D341Med (cell line): Measurements from ENCODE around the gene MEGF6.

Source experiments
- DNase-seq: peaks from one replicate; pipeline ENCODE4 v3.0.0; 2012; ENCODE audit warnings: low spot score

MEGF6 gene

DNA sequence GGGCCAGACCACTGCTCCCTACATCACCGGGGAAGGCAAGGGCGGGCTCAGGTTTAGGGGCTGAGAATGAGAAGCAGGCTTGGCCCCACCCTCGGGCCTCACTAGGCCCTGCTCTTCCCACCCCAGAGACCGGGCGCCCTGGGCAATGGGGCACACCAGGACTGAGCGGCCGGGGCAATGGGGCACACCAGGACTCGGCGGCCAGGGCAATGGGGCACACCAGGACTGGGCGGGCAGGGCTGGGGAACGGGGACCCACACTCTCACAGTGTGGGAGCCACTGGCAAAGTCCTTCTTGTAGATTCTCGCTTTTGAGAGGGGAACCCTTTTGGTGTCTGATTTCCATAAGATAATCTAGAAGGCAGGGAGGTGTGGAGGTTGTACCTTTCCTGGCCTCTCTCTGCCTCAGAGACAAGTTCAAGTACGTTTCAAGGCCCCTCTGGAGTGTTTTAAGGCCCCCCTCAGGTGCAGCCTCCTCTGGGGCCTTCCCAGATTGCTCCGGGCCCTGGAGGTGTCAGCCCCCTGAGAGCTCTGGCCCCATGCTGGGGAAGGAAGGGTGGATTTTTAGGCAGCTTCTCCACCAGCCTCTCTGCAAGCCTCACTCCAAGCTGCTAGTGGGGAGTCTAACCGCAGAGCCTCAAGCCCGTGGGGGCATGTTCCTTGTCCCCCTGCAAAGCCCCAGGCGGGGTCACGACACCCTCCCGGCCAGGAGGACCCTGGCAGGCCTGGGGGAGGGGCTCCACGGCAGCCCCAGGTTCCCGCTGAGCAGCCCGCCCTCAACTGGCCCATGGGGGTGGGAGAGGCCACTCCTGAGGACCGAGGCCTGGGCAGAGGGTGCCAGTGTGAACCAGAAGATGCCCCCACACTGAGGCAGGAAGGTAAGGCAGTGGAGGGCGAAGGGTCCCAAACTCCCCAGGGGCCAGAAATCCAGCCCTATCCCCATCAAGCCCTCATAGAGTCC lies 90.6 kb downstream of the MEGF6 start:
- no peak for DNase-seq

GRCh38 chr1:3519301-3519885 lies 91.9 kb downstream of the MEGF6 start:
- DNase-seq: no peak

- DNase-seq: no peak
Measured at GRCh38 chr1:3518756-3519155, 92.6 kb downstream of the MEGF6 start.

GRCh38 chr1:3518256-3518655 lies 93.1 kb downstream of the MEGF6 start:
- DNase-seq: no peak

DNA sequence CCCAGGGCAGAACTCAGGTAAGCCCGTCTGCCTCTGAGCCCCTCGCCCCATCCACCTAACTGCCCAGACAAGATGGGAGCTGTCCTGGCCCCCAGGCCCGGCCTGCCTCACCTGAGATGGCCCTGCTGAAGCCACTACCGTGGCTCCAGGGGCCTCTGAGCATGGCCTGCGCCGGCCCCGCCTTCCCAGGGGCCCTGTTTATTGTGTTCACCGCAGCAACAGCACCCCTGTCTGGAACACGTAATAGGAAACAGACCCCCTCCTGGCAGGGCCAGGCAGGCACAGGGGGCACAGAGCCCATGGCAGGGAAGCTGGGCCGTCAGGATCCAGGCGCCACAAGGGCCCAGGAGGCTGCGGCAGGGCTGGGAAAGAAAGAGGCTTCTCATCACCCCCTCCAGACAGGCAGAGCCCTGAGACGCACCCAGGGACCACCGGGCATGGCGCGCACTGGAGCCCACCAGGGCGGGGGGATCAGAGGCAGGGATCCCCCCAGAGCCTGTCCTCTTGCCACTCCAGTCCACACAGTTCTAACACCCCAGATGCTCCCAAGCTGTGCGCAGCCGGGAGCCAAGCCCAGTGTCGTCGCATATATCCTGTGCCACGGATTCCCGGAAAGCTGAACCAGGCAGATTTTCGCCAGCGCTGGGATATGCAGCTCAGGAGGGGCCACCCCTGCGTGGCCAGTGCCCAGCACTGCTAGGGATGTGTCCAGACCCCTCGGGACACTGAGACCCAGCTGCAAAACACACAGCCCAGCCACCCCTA lies 94.2 kb downstream of the MEGF6 start:
- no peak for DNase-seq

GRCh38 chr1:3516481-3516869 lies 94.8 kb downstream of the MEGF6 start:
- DNase-seq: no peak

- no peak for DNase-seq
Measured at GRCh38 chr1:3515774-3516480, 95.4 kb downstream of the MEGF6 start.

- DNase-seq: no peak
Measured at GRCh38 chr1:3515272-3515671, 96.0 kb downstream of the MEGF6 start.

DNA sequence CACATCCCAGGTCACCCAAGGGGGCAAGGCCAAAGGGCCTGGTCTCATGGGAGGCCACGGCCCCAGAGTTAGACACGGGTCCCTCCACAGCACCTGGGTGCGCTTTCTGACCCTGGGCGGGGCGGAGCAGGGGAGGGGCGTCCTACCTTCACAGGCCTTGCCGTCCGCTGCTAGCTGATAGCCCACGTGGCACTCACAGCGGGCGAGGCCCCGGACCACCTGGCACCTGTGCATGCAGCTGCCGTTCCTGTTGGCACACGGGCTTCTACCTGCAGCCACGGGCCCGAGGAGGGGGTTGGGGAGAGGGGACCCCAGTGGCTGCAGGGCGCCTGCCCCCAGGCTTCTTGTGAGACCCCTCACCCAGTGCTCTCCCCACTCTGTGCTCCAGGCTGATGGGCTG lies 96.9 kb downstream of the MEGF6 start:
- DNase-seq: no peak

DNA sequence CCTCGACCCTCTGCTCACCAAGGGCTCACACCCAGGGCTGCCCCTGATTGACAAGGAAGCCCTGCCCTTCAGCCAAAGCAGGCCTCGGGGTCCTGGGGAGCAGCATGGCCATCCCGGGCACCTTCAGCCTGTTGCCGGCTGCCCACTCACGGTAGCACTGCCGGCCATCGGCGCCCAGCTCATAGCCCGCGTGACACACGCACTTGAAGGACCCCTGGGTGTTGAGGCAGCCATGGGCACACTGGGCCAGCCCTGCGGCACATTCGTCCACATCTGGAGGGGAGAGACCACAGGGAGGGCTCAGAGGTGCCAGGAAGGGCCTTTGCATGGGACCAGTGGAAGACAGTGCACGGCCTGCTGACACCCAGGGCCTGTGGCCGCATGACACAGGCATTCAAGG lies 99.5 kb downstream of the MEGF6 start:
- no peak for DNase-seq

- DNase-seq: no peak
Measured at GRCh38 chr1:3511306-3511705, 100.0 kb downstream of the MEGF6 start.

DNA sequence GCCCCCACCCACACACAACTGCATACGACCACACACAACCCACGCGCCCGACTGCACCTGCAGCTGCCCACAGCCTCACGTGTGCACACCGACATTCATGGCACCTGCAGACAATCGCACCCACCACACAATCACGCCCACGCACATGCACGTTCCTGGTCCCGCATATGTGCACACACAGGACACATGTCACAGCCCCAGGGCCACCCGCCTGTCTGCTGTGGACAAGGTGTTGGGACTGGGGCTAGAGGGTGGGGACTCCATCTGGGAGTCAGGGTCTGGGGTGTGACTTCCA lies 100.4 kb downstream of the MEGF6 start:
- no peak for DNase-seq

DNA sequence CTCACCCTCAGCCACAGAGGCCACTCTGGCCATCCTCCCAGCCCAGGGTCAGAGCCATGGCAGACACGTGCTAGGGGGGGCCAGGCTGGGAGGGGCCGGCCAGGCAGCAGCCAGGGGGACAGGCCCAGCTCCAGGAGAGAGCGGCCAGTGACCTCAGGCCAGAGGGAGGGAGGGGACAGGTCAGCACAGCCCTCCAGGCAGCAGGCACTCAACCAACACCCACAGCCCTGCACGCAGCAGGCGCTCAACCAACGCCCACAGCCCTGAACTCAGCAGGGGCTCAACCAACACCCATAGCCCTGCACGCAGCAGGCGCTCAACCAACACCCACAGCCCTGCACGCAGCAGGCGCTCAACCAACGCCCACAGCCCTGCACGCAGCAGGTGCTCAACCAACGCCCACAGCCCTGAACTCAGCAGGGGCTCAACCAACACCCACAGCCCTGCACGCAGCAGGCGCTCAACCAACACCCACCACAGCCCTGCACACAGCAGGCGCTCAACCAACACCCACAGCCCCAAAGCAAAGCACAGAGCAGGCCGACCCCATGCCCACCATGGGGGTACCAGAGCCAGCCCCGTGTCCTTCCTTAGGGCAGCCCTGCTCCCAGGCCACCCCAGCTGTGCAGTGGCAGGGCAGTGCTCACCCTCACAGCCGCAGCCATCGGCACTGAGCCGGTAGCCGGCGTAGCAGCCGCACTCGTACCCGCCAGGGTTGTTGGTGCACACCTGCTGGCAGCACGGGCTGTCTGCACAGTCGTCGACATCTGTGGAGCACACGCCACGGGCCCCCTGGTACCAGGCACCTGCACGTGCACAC lies 101.0 kb downstream of the MEGF6 start:
- DNase-seq: no peak

DNA sequence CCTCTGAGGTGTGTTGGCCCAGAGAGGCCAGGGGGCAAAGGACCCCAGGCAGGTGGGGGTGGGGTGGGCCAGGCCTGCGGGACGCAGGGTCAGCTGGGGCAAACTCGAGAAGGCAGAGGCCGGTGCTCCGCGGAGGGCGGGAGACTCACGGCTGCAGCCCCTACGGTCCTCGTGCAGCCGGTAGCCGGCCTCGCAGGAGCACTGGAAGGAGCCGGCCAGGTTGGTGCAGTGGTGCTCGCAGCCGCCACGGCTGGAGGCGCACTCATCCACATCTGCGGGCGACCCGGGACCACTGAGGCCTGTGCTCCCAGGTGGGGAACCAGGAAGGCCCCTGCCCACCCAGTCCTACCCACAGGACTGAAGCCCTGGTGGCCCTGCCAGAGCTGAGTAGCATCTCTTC lies 101.6 kb downstream of the MEGF6 start:
- DNase-seq: no peak

DNA sequence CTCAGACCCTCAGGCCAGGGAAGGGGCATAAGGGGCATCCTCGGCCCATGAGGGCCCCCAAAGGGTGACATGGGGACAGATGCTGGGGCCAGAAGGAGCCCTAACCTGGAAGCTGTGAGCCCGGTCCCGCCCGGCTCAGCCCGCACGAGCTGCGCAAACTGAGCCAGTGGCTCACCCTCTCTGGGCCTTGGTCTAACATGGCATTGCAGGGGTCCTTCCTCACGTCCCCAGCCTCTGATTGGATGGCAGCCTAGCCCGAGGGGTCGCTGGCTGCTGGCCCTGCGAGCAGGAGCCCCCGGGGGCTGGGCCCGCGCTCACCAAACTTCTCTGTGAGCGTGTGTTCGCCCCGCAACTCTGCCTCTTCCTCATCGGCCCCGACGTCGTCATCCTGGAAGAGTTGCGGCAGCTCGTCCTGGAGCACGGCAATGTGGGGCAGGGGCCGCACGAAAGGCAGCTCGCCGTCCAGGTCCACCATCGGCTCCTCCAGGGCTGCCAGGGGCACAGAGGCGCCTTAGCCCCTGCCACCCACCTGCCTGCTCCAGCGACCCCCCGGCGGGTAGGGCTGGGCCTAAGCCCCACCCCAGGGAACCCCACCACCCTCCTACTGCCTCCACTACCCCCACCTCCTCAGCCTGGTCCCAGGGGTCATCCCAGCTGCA lies 102.4 kb downstream of the MEGF6 start:
- no peak for DNase-seq

GRCh38 chr1:3507636-3508275 lies 103.6 kb downstream of the MEGF6 start:
- DNase-seq: no peak

DNA sequence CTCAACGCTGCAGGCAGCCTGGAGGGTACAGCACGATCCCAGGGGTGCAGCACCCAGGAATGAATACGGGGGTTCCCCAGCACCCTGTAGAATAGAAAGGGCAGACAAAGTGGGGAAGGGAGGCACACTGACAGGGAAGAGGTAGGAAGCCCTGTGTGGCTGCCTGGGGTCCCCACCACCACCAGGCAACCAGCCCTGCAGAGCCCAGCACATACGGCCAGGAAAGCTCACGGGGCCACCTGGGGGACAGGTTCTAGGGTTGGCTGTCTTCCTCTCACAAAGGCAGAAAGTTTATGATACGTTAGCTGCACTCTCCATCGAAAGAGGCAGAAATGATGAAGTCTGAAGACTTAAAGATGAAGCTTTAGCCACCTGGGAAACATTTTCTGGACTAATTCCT lies 104.4 kb downstream of the MEGF6 start:
- DNase-seq: no peak

DNA sequence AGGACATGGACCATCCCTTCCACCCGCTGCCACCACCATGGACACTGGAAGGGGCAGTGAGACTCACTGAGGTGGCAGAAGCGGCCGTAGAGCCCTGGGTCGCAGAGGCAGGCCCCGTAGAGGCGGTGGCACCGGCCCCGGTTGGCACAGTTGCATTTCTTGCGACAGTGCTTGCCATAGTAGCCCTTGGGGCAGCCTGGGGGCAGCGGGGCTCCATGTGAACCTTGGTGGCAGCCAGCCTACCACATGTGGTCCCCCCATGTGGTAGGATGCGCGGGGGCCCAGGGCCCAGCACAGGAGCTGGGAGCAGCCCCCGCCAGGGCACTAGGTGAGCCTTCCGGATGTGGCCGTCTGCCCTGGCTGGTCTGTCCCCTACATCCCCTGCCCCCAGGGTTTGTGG lies 105.3 kb downstream of the MEGF6 start:
- no peak for DNase-seq

GRCh38 chr1:3505161-3505560 lies 106.1 kb downstream of the MEGF6 start:
- no peak for DNase-seq

DNA sequence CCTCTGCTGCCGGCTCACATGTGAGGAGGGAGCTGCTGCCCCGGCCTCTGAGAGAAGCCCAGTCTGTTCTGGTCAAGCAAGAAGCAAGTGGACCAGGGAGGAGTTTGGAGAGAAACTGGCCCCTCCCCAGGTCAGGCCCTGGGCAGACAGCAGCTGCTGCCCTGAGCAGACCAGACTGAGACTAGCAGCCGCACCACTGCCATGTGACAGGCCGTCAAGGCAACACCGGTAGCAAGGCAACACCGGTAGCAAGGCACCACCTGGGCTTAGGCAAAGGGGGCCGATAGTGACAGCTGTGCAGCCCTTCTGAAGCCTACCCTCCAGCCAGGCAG lies 106.5 kb downstream of the MEGF6 start:
- no peak for DNase-seq
